ENCODE measurements around the gene TCTA.

The TCTA gene

GRCh38 chr3:49460956-49461355, 48.7 kb downstream of the TCTA start:
- Histone ChIP-seq H2AFZ (ENCODE audit: low read depth, low read length) (no peak overlapping the region), H3K4me3 (ENCODE audit: low read depth in 1 of 2, low read length in 2 of 2) (no peak overlapping the region), H3K4me1 (ENCODE audit: insufficient read depth, low read length) (no peaks in the 10 kb centered on the region), H3K9me3 (ENCODE audit: insufficient read depth, low read length, severe bottlenecking) (no peaks in the 10 kb centered on the region), H3K27me3 (ENCODE audit: insufficient read depth, low read length, poor library complexity) (no peaks in the 10 kb centered on the region), H3K27ac (ENCODE audit: low read length) (no peak overlapping the region), H3K79me2 (ENCODE audit: insufficient read depth, low read length) (no peaks in the 10 kb centered on the region), H3K36me3 (ENCODE audit: insufficient read depth, low read length) (no peaks in the 10 kb centered on the region), H4K20me1 (ENCODE audit: insufficient read depth, low read length) (no peaks in the 10 kb centered on the region), H3K9ac (ENCODE audit: low read depth, low read length) (no peak overlapping the region), H3K4me2 (ENCODE audit: insufficient read depth, low read length) (no peak overlapping the region)
- DNase-seq (no peak), ATAC-seq (ENCODE audit: insufficient read depth, low read depth) (no peak)
- TF ChIP-seq CTCF (IDR thresholded peaks at IDR 0.05; ENCODE audit: borderline replicate concordance, extremely low read depth, low read length, poor library complexity, severe bottlenecking) (no peak), EZH2 (IDR thresholded peaks at IDR 0.05; ENCODE audit: borderline replicate concordance, low read depth, low read length, severe bottlenecking) (no peak)

GRCh38 chr3:49461443-49462171, 49.4 kb downstream of the TCTA start:
- Histone ChIP-seq H3K27ac (ENCODE audit: low read length) (no peak overlapping the region), H3K36me3 (ENCODE audit: insufficient read depth, low read length) (no peaks in the 10 kb centered on the region), H3K4me3 (ENCODE audit: low read depth in 1 of 2, low read length in 2 of 2) (no peak overlapping the region), H3K4me2 (ENCODE audit: insufficient read depth, low read length) (no peak overlapping the region), H4K20me1 (ENCODE audit: insufficient read depth, low read length) (no peaks in the 10 kb centered on the region), H3K9ac (ENCODE audit: low read depth, low read length) (no peak overlapping the region), H3K9me3 (ENCODE audit: insufficient read depth, low read length, severe bottlenecking) (no peaks in the 10 kb centered on the region), H3K79me2 (ENCODE audit: insufficient read depth, low read length) (no peaks in the 10 kb centered on the region), H2AFZ (ENCODE audit: low read depth, low read length) (no peak overlapping the region), H3K27me3 (ENCODE audit: insufficient read depth, low read length, poor library complexity) (no peaks in the 10 kb centered on the region), H3K4me1 (ENCODE audit: insufficient read depth, low read length) (no peaks in the 10 kb centered on the region)
- no peak for TF ChIP-seq EZH2 (IDR thresholded peaks at IDR 0.05; ENCODE audit: borderline replicate concordance, low read depth, low read length, severe bottlenecking)
- DNase-seq (no peak), ATAC-seq (ENCODE audit: insufficient read depth, low read depth) (no peak)

- Histone ChIP-seq H3K4me2 (ENCODE audit: insufficient read depth, low read length) (no peak overlapping the region), H2AFZ (ENCODE audit: low read depth, low read length) (no peak overlapping the region), H3K9me3 (ENCODE audit: insufficient read depth, low read length, severe bottlenecking) (no peaks in the 10 kb centered on the region), H3K4me1 (ENCODE audit: insufficient read depth, low read length) (no peaks in the 10 kb centered on the region), H3K36me3 (ENCODE audit: insufficient read depth, low read length) (no peaks in the 10 kb centered on the region), H3K79me2 (ENCODE audit: insufficient read depth, low read length) (no peaks in the 10 kb centered on the region), H3K27ac (ENCODE audit: low read length) (no peak overlapping the region), H3K27me3 (ENCODE audit: insufficient read depth, low read length, poor library complexity) (no peaks in the 10 kb centered on the region), H4K20me1 (ENCODE audit: insufficient read depth, low read length) (no peaks in the 10 kb centered on the region), H3K4me3 (ENCODE audit: low read depth in 1 of 2, low read length in 2 of 2) (no peak overlapping the region), H3K9ac (ENCODE audit: low read depth, low read length) (no peak overlapping the region)
- no peak for TF ChIP-seq CTCF (IDR thresholded peaks at IDR 0.05; ENCODE audit: borderline replicate concordance, extremely low read depth, low read length, poor library complexity, severe bottlenecking)
- no peak for TF ChIP-seq EZH2 (IDR thresholded peaks at IDR 0.05; ENCODE audit: borderline replicate concordance, low read depth, low read length, severe bottlenecking)
- DNase-seq (no peak), ATAC-seq (ENCODE audit: insufficient read depth, low read depth) (no peak)
Observed at GRCh38 chr3:49462222-49462621, 50.0 kb downstream of the TCTA start.

- Histone ChIP-seq H3K4me2 (ENCODE audit: insufficient read depth, low read length) (no peak overlapping the region), H3K27me3 (ENCODE audit: insufficient read depth, low read length, poor library complexity) (no peaks in the 10 kb centered on the region), H3K79me2 (ENCODE audit: insufficient read depth, low read length) (peaks cover under 1% of the 10 kb centered on the region; the same call in 1 of the 2 replicates), H3K36me3 (ENCODE audit: insufficient read depth, low read length) (no peaks in the 10 kb centered on the region; the same call in 1 of the 2 replicates), H3K4me1 (ENCODE audit: insufficient read depth, low read length) (peaks cover 10% of the 10 kb centered on the region), H3K27ac (ENCODE audit: low read length) (no peak overlapping the region), H3K9me3 (ENCODE audit: insufficient read depth, low read length, severe bottlenecking) (no peaks in the 10 kb centered on the region), H3K4me3 (ENCODE audit: low read depth in 1 of 2, low read length in 2 of 2) (no peak overlapping the region), H4K20me1 (ENCODE audit: insufficient read depth, low read length) (no peaks in the 10 kb centered on the region), H3K9ac (ENCODE audit: low read depth, low read length) (no peak overlapping the region), H2AFZ (ENCODE audit: low read depth, low read length) (no peak overlapping the region)
- TF ChIP-seq EZH2 (IDR thresholded peaks at IDR 0.05; ENCODE audit: borderline replicate concordance, low read depth, low read length, severe bottlenecking), result no peak
- no peak for TF ChIP-seq CTCF (IDR thresholded peaks at IDR 0.05; ENCODE audit: borderline replicate concordance, extremely low read depth, low read length, poor library complexity, severe bottlenecking)
- no peak for DNase-seq
- no peak for ATAC-seq (ENCODE audit: insufficient read depth, low read depth)
Observed at GRCh38 chr3:49465270-49466034, 53.2 kb downstream of the TCTA start.

All from DND-41 (cell line).